ENCODE measurements around the gene SYT1. TPM values are rescaled to one million over a fixed set of nuclear protein-coding genes. Genes with fewer than 3 reads are reported as not detected.

The SYT1 gene
- total RNA-seq, 2 donors from 2014 or later: 6.1 to 11.5 TPM

DNA sequence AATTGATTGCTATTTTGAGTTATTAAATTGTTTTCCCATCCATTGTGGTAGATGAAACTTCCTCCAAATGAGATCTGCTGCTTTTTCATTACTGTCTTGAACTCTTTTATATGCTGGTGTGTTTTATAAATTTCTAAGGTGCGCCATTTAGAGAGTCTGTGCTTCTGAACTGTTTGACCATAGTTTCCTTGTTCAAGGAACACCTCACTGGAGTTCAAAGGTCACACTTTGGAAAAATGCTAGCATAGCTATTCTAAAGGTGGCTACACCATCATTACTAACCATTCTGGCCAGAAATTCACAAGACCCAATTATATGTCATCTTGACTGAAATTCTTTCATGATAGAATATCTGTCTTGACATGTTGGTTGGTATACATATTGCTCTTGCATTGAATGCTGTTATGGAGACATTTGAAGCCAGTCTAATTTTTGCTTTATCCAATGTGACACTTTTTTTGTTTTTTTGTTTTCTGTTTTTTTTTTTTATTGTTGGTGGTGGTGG, 556.7 kb downstream of the SYT1 start:
- WGBS: 91% methylated on average over 1 of the region's 1 CpG
- Histone ChIP-seq H3K27ac (peak overlapping the region in 1 of 2 donors; percentile 36), H3K9me3 (no peaks in the 10 kb centered on the region), H3K27me3 (replicated peaks; ENCODE audit: insufficient read depth) (no peaks in the 10 kb centered on the region), H3K36me3 (no peaks in the 10 kb centered on the region), H3K4me1 (replicated peaks) (peaks cover 3% of the 10 kb centered on the region), H3K4me3 (no peak overlapping the region)
- TF ChIP-seq POLR2AphosphoS5 (IDR thresholded peaks at IDR 0.05) (no peak), POLR2A (IDR thresholded peaks at IDR 0.05) (no peak)
- TF ChIP-seq, protein P1, sequence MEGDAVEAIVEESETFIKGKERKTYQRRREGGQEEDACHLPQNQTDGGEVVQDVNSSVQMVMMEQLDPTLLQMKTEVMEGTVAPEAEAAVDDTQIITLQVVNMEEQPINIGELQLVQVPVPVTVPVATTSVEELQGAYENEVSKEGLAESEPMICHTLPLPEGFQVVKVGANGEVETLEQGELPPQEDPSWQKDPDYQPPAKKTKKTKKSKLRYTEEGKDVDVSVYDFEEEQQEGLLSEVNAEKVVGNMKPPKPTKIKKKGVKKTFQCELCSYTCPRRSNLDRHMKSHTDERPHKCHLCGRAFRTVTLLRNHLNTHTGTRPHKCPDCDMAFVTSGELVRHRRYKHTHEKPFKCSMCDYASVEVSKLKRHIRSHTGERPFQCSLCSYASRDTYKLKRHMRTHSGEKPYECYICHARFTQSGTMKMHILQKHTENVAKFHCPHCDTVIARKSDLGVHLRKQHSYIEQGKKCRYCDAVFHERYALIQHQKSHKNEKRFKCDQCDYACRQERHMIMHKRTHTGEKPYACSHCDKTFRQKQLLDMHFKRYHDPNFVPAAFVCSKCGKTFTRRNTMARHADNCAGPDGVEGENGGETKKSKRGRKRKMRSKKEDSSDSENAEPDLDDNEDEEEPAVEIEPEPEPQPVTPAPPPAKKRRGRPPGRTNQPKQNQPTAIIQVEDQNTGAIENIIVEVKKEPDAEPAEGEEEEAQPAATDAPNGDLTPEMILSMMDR (IDR thresholded peaks at IDR 0.05): no peak
- DNase-seq (ENCODE audit: low spot score): no peak
- intact Hi-C loops (cut with DNase I): loop anchor here (5.0 kb wide), 1 partner anchor 271 kb away; the partner anchor contains the start of gene PAWR

DNA sequence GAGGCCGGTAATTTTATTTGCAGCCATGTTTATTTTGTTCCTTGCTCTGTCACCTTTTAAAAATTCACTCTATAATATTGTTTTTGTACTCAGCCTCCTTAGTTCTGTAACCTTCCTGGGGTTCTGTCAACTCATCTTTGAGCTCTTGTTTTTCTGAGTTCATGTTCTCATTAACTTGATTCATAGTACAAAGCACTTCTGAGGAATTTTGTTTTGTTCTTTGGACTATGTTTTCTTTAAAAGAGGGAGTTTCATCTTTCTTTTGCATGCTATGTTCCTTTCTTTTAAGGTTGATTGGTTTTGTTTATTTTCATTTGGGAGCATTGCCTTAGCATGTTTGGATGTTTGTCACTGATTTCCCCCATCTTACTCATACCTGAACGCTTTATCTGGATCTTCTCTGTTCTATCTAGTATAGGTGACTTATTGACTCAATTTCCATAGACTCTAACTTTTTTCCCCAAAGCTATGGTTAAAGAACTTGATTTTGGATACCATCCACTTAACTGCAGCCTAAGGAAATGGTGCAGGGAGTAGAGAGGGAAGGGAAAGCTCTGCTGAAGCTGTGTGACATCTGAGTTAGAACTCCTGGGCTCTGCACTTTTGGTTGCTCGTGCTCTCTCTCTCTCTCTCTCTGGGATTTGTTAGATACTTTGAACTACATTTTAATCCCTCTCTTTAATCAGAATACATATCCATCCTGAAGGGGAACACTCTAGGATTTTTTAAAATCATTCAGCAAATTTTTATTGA, 557.7 kb downstream of the SYT1 start:
- TF ChIP-seq, protein P1 (IDR thresholded peaks at IDR 0.05): no peak
- TF ChIP-seq POLR2AphosphoS5 (IDR thresholded peaks at IDR 0.05): peak; percentile 10
- no peak for TF ChIP-seq POLR2A (IDR thresholded peaks at IDR 0.05)
- WGBS: 53% methylated on average over 3 of the region's 3 CpGs
- peak overlapping the region; percentile 29 to 60 for H3K27ac ChIP-seq
- no peaks in the 10 kb centered on the region for H3K9me3 ChIP-seq
- intact Hi-C loops (cut with DNase I): loop anchor here (5.0 kb wide), 1 partner anchor 270 kb away; the partner anchor contains the start of gene PAWR
- H3K36me3 ChIP-seq: no peaks in the 10 kb centered on the region
- no peaks in the 10 kb centered on the region for H3K27me3 ChIP-seq (replicated peaks; ENCODE audit: insufficient read depth)
- H3K4me1 ChIP-seq (replicated peaks): peaks cover 3% of the 10 kb centered on the region
- DNase-seq (ENCODE audit: low spot score): no peak
- no peak overlapping the region for H3K4me3 ChIP-seq

GRCh38 chr12:79423560-79423959, 559.0 kb downstream of the SYT1 start:
- intact Hi-C loops (cut with DNase I): loop anchor here (5.0 kb wide), 1 partner anchor 269 kb away; the partner anchor contains the start of gene PAWR
- Histone ChIP-seq H3K9me3 (no peaks in the 10 kb centered on the region), H3K4me1 (replicated peaks) (peaks cover 3% of the 10 kb centered on the region), H3K4me3 (no peak overlapping the region), H3K27me3 (replicated peaks; ENCODE audit: insufficient read depth) (no peaks in the 10 kb centered on the region), H3K36me3 (no peaks in the 10 kb centered on the region), H3K27ac (peak overlapping the region; percentile 29 to 36)
- DNase-seq (ENCODE audit: low spot score): no peak
- 96% methylated on average over 3 of the region's 3 CpGs for WGBS
- TF ChIP-seq, protein P1 (IDR thresholded peaks at IDR 0.05): no peak
- TF ChIP-seq POLR2A (IDR thresholded peaks at IDR 0.05) (no peak), POLR2AphosphoS5 (IDR thresholded peaks at IDR 0.05) (no peak)

DNA sequence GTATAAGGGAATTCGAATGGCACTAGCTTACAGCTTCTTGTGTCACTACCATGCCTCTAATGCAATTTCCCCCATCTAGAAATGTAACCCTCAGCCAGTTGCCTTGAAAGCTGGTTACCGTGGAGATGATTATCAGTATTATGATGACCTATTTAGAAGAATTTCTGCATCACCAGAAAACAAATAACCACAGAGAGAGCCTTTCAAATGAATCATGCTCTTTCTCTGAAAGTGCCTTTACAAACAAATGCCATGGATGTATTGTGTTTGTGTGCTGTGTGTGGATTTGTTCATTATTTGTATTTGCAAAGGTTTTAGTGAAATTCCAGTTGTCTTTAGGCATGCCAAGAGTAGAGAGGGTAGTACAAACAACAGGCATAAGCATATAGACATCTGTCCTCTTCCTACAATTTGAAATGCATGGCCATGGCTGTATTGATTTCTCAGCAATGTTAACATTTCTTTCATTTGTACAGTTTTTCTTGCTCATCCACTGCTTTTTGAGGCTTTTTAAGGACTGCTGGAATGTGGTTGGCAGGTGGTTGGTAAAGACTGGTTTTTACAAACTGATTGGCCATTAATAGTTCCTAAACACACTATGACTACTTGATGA, 559.6 kb downstream of the SYT1 start:
- TF ChIP-seq POLR2A (IDR thresholded peaks at IDR 0.05) (no peak), POLR2AphosphoS5 (IDR thresholded peaks at IDR 0.05) (no peak)
- TF ChIP-seq, protein P1 (IDR thresholded peaks at IDR 0.05): no peak
- H3K36me3 ChIP-seq: no peaks in the 10 kb centered on the region
- no peak overlapping the region for H3K4me3 ChIP-seq
- DNase-seq (ENCODE audit: low spot score): no peak
- WGBS: 65% methylated on average over 2 of the region's 2 CpGs
- no peaks in the 10 kb centered on the region for H3K27me3 ChIP-seq (replicated peaks; ENCODE audit: insufficient read depth)
- H3K9me3 ChIP-seq: no peaks in the 10 kb centered on the region
- peaks cover 3% of the 10 kb centered on the region for H3K4me1 ChIP-seq (replicated peaks)
- peak overlapping the region; percentile 29 to 43 for H3K27ac ChIP-seq
- intact Hi-C loops (cut with DNase I): loop anchor here (5.0 kb wide), 1 partner anchor 268 kb away; the partner anchor contains the start of gene PAWR

Data from prostate gland (tissue), 2 donors.